ENCODE results near the gene CARD6. TPM values are rescaled to one million over a fixed set of nuclear protein-coding genes. Genes with fewer than 3 reads are reported as not detected.

Gene CARD6
- total RNA-seq, 1 donor from 2014 or later, result 24.1 TPM

GRCh38 chr5:40833712-40834229, 7.4 kb upstream of the CARD6 start:
- H3K27me3 ChIP-seq, result no peaks in the 10 kb centered on the region
- peak overlapping the region; percentile 38 for H3K27ac ChIP-seq
- no peak for DNase-seq
- H3K36me3 ChIP-seq, result peaks cover 52% of the 10 kb centered on the region
- no peak for ATAC-seq
- intact Hi-C loops (cut with DNase I), result no loop called here
- TF ChIP-seq, protein P1, sequence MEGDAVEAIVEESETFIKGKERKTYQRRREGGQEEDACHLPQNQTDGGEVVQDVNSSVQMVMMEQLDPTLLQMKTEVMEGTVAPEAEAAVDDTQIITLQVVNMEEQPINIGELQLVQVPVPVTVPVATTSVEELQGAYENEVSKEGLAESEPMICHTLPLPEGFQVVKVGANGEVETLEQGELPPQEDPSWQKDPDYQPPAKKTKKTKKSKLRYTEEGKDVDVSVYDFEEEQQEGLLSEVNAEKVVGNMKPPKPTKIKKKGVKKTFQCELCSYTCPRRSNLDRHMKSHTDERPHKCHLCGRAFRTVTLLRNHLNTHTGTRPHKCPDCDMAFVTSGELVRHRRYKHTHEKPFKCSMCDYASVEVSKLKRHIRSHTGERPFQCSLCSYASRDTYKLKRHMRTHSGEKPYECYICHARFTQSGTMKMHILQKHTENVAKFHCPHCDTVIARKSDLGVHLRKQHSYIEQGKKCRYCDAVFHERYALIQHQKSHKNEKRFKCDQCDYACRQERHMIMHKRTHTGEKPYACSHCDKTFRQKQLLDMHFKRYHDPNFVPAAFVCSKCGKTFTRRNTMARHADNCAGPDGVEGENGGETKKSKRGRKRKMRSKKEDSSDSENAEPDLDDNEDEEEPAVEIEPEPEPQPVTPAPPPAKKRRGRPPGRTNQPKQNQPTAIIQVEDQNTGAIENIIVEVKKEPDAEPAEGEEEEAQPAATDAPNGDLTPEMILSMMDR (IDR thresholded peaks at IDR 0.05), result no peak
- peaks cover 23% of the 10 kb centered on the region for H3K4me1 ChIP-seq
- no peaks in the 10 kb centered on the region for H3K9me3 ChIP-seq
- peak overlapping the region; percentile 73 for H3K4me3 ChIP-seq

- DNase-seq, result no peak
- peak overlapping the region; percentile 73 for H3K4me3 ChIP-seq
- TF ChIP-seq, protein P1 (IDR thresholded peaks at IDR 0.05), result no peak
- peaks cover 23% of the 10 kb centered on the region for H3K4me1 ChIP-seq
- no peaks in the 10 kb centered on the region for H3K27me3 ChIP-seq
- no peaks in the 10 kb centered on the region for H3K9me3 ChIP-seq
- intact Hi-C loops (cut with DNase I), result no loop called here
- ATAC-seq, result no peak
- H3K36me3 ChIP-seq, result peaks cover 46% of the 10 kb centered on the region
- H3K27ac ChIP-seq, result peak overlapping the region; percentile 96
Measured at GRCh38 chr5:40834391-40834848, 6.7 kb upstream of the CARD6 start.

- no peaks in the 10 kb centered on the region for H3K27me3 ChIP-seq
- TF ChIP-seq, protein P1 (IDR thresholded peaks at IDR 0.05), result no peak
- peaks cover 39% of the 10 kb centered on the region for H3K36me3 ChIP-seq
- intact Hi-C loops (cut with DNase I), result no loop called here
- peaks cover 23% of the 10 kb centered on the region for H3K4me1 ChIP-seq
- ATAC-seq, result peak; percentile 100
- no peaks in the 10 kb centered on the region for H3K9me3 ChIP-seq
- H3K4me3 ChIP-seq, result peak within 1 kb of the TSS; percentile 73
- peak within 1 kb of the TSS; percentile 96 for H3K27ac ChIP-seq
- DNase-seq, result peak; percentile 98
Measured at GRCh38 chr5:40834849-40835787, 6.0 kb upstream of the CARD6 start, which contains the start of gene RPL37. RPL37 (minus strand) TSS chr5:40835222; CDS start chr5:40835185, 37 bp downstream.

GRCh38 chr5:40838086-40838485, 3.1 kb upstream of the CARD6 start:
- H3K27ac ChIP-seq, result no peak overlapping the region
- peaks cover 27% of the 10 kb centered on the region for H3K4me1 ChIP-seq
- peaks cover 9% of the 10 kb centered on the region for H3K36me3 ChIP-seq
- no peak for ATAC-seq
- H3K27me3 ChIP-seq, result no peaks in the 10 kb centered on the region
- DNase-seq, result no peak
- TF ChIP-seq, protein P1 (IDR thresholded peaks at IDR 0.05), result no peak
- H3K9me3 ChIP-seq, result no peaks in the 10 kb centered on the region
- no peak overlapping the region for H3K4me3 ChIP-seq
- intact Hi-C loops (cut with DNase I), result no loop called here

- ATAC-seq, result no peak
- Histone ChIP-seq H3K36me3 (no peaks in the 10 kb centered on the region), H3K4me3 (peak overlapping the region; percentile 57), H3K27ac (peak overlapping the region; percentile 93), H3K9me3 (no peaks in the 10 kb centered on the region), H3K27me3 (no peaks in the 10 kb centered on the region), H3K4me1 (peaks cover 16% of the 10 kb centered on the region)
- TF ChIP-seq, protein P1 (IDR thresholded peaks at IDR 0.05), result no peak
- intact Hi-C loops (cut with DNase I), result no loop called here
- no peak for DNase-seq
Measured at GRCh38 chr5:40842351-40842750, 1.2 kb downstream of the CARD6 start.

Data from upper lobe of right lung (tissue), 1 donor.